ENCODE data around the gene TYW5. TPM values are rescaled to one million over a fixed set of nuclear protein-coding genes. Genes with fewer than 3 reads are reported as not detected.

The TYW5 gene
- total RNA-seq, 1 donor from 2014 or later, result 8.5 TPM

- no peaks in the 10 kb centered on the region for H3K9me3 Mint-ChIP-seq (ENCODE audit: unreplicated experiment)
- H3K4me1 Mint-ChIP-seq (ENCODE audit: low read depth, unreplicated experiment), result no peaks in the 10 kb centered on the region
- DNase-seq, result no peak
- H3K27ac Mint-ChIP-seq (ENCODE audit: unreplicated experiment), result no peak overlapping the region
- no peak overlapping the region for H3K4me3 Mint-ChIP-seq (ENCODE audit: unreplicated experiment)
- no peaks in the 10 kb centered on the region for H3K36me3 Mint-ChIP-seq (ENCODE audit: unreplicated experiment)
- TF ChIP-seq CTCF (IDR thresholded peaks at IDR 0.05; ENCODE audit: partially characterized antibody, unreplicated experiment), result no peak
- H3K27me3 Mint-ChIP-seq (ENCODE audit: unreplicated experiment), result no peaks in the 10 kb centered on the region
Measured at GRCh38 chr2:199966976-199967375, 11.7 kb upstream of the TYW5 start.

- Mint-ChIP-seq H3K36me3 (ENCODE audit: unreplicated experiment) (no peaks in the 10 kb centered on the region), H3K4me1 (ENCODE audit: low read depth, unreplicated experiment) (no peaks in the 10 kb centered on the region), H3K4me3 (ENCODE audit: unreplicated experiment) (no peak overlapping the region), H3K27ac (ENCODE audit: unreplicated experiment) (no peak overlapping the region), H3K27me3 (ENCODE audit: unreplicated experiment) (no peaks in the 10 kb centered on the region), H3K9me3 (ENCODE audit: unreplicated experiment) (no peaks in the 10 kb centered on the region)
- TF ChIP-seq CTCF (IDR thresholded peaks at IDR 0.05; ENCODE audit: partially characterized antibody, unreplicated experiment), result no peak
- no peak for DNase-seq
Measured at GRCh38 chr2:199966405-199966804, 11.1 kb upstream of the TYW5 start.

GRCh38 chr2:199962203-199962602 lies 6.9 kb upstream of the TYW5 start:
- no peaks in the 10 kb centered on the region for H3K36me3 Mint-ChIP-seq (ENCODE audit: unreplicated experiment)
- H3K4me1 Mint-ChIP-seq (ENCODE audit: low read depth, unreplicated experiment), result peaks cover 2% of the 10 kb centered on the region
- no peaks in the 10 kb centered on the region for H3K27me3 Mint-ChIP-seq (ENCODE audit: unreplicated experiment)
- no peak for DNase-seq
- H3K4me3 Mint-ChIP-seq (ENCODE audit: unreplicated experiment), result no peak overlapping the region
- H3K9me3 Mint-ChIP-seq (ENCODE audit: unreplicated experiment), result no peaks in the 10 kb centered on the region
- H3K27ac Mint-ChIP-seq (ENCODE audit: unreplicated experiment), result no peak overlapping the region
- TF ChIP-seq CTCF (IDR thresholded peaks at IDR 0.05; ENCODE audit: partially characterized antibody, unreplicated experiment), result no peak

GRCh38 chr2:199958014-199958413 lies 2.7 kb upstream of the TYW5 start:
- DNase-seq, result no peak
- H3K4me1 Mint-ChIP-seq (ENCODE audit: low read depth, unreplicated experiment), result peaks cover 10% of the 10 kb centered on the region
- no peaks in the 10 kb centered on the region for H3K36me3 Mint-ChIP-seq (ENCODE audit: unreplicated experiment)
- no peak for TF ChIP-seq CTCF (IDR thresholded peaks at IDR 0.05; ENCODE audit: partially characterized antibody, unreplicated experiment)
- peaks cover 7% of the 10 kb centered on the region for H3K9me3 Mint-ChIP-seq (ENCODE audit: unreplicated experiment)
- no peak overlapping the region for H3K27ac Mint-ChIP-seq (ENCODE audit: unreplicated experiment)
- H3K27me3 Mint-ChIP-seq (ENCODE audit: unreplicated experiment), result peaks cover 2% of the 10 kb centered on the region
- peak overlapping the region; percentile 32 for H3K4me3 Mint-ChIP-seq (ENCODE audit: unreplicated experiment)

- H3K27ac Mint-ChIP-seq (ENCODE audit: unreplicated experiment), result peak overlapping the region; percentile 93
- no peaks in the 10 kb centered on the region for H3K36me3 Mint-ChIP-seq (ENCODE audit: unreplicated experiment)
- no peak for TF ChIP-seq CTCF (IDR thresholded peaks at IDR 0.05; ENCODE audit: partially characterized antibody, unreplicated experiment)
- peak overlapping the region; percentile 98 for H3K4me3 Mint-ChIP-seq (ENCODE audit: unreplicated experiment)
- H3K4me1 Mint-ChIP-seq (ENCODE audit: low read depth, unreplicated experiment), result peaks cover 10% of the 10 kb centered on the region
- H3K27me3 Mint-ChIP-seq (ENCODE audit: unreplicated experiment), result peaks cover 2% of the 10 kb centered on the region
- H3K9me3 Mint-ChIP-seq (ENCODE audit: unreplicated experiment), result peaks cover 7% of the 10 kb centered on the region
- no peak for DNase-seq
Measured at GRCh38 chr2:199956062-199956380, 730 bp upstream of the TYW5 start.

Data from glutamatergic neuron (in vitro differentiated cells).